ENCODE data around the gene MUC13.

- TF ChIP-seq USF1 (IDR thresholded peaks at IDR 0.05) (no peak), NFIC (IDR thresholded peaks at IDR 0.05) (no peak), CEBPB (IDR thresholded peaks at IDR 0.05) (no peak), MAX (IDR thresholded peaks at IDR 0.05) (no peak), REST (IDR thresholded peaks at IDR 0.05; ENCODE audit: low read depth) (no peak), TEAD4 (IDR thresholded peaks at IDR 0.05) (no peak), EGR1 (IDR thresholded peaks at IDR 0.05) (no peak), YY1 (IDR thresholded peaks at IDR 0.05; ENCODE audit: low read depth) (no peak), RAD21 (IDR thresholded peaks at IDR 0.05; ENCODE audit: low read depth) (no peak)
These were observed 9.8 kb downstream of the MUC13 start for GRCh38 chr3:124924741-124925140.

All from Ishikawa (cell line).